GM06990 (cell line): Measurements from ENCODE around the gene OBSCN.
A peak's percentile ranks its signal among the peaks of the same experiment; 100 is the strongest.

Source experiments
- DNase-seq: peaks from one replicate; pipeline ENCODE4 v3.0.0-alpha.2; 2011; ENCODE audit not compliant: insufficient read length; ENCODE audit errors: extremely low read depth
- H3K27me3 ChIP-seq: replicated peaks from 2 replicates; pipeline ENCODE4 v1.6.0; 2011; ENCODE audit warnings: low read length; ENCODE audit not compliant: control insufficient read depth, insufficient read depth
- H3K36me3 ChIP-seq: 2 replicates; pipeline ENCODE4 v1.5.1; 2011; ENCODE audit warnings: low read length; ENCODE audit not compliant: control insufficient read depth, insufficient read depth
- H3K4me3 ChIP-seq: replicated peaks from 2 replicates; pipeline ENCODE4 v1.5.1; 2011; ENCODE audit warnings: low read depth, mild to moderate bottlenecking, control low read depth, low read length
- CTCF ChIP-seq: IDR thresholded peaks from 2 replicates; pipeline ENCODE4 v1.5.1; 2011; ENCODE audit warnings: low read length, control low read depth, mild to moderate bottlenecking, inconsistent platforms; ENCODE audit not compliant: insufficient read depth, poor library complexity, severe bottlenecking

OBSCN gene

GRCh38 chr1:228178737-228179684 lies 28.8 kb upstream of the OBSCN start:
- Histone ChIP-seq H3K36me3 (no peaks in the 10 kb centered on the region; the same call in 1 of the 2 replicates), H3K4me3 (no peak overlapping the region), H3K27me3 (no peaks in the 10 kb centered on the region)
- DNase-seq: no peak
- TF ChIP-seq CTCF: no peak

- Histone ChIP-seq H3K36me3 (no peaks in the 10 kb centered on the region; the same call in 1 of the 2 replicates), H3K27me3 (no peaks in the 10 kb centered on the region), H3K4me3 (no peak overlapping the region)
- DNase-seq: no peak
- TF ChIP-seq CTCF: peak; percentile 43
These were observed 27.4 kb upstream of the OBSCN start for GRCh38 chr1:228180271-228180958.

- Histone ChIP-seq H3K36me3 (no peaks in the 10 kb centered on the region), H3K27me3 (no peaks in the 10 kb centered on the region), H3K4me3 (no peak overlapping the region)
- no peak for DNase-seq
- no peak for TF ChIP-seq CTCF
These were observed 26.7 kb upstream of the OBSCN start for GRCh38 chr1:228180959-228181644.

GRCh38 chr1:228181645-228182034 lies 26.2 kb upstream of the OBSCN start:
- H3K4me3 ChIP-seq: no peak overlapping the region
- TF ChIP-seq CTCF: no peak
- DNase-seq: no peak
- H3K27me3 ChIP-seq: no peaks in the 10 kb centered on the region
- no peaks in the 10 kb centered on the region for H3K36me3 ChIP-seq

- TF ChIP-seq CTCF: no peak
- no peak for DNase-seq
- Histone ChIP-seq H3K4me3 (no peak overlapping the region), H3K36me3 (no peaks in the 10 kb centered on the region), H3K27me3 (no peaks in the 10 kb centered on the region)
These were observed 25.4 kb upstream of the OBSCN start for GRCh38 chr1:228182296-228183030.
